ENCODE data around the gene CERS3. TPM values are rescaled to one million over a fixed set of nuclear protein-coding genes. Genes with fewer than 3 reads are reported as not detected.

CERS3 gene
- total and polyA plus RNA-seq, 2 experiments from 2014 or later: not detected

DNA sequence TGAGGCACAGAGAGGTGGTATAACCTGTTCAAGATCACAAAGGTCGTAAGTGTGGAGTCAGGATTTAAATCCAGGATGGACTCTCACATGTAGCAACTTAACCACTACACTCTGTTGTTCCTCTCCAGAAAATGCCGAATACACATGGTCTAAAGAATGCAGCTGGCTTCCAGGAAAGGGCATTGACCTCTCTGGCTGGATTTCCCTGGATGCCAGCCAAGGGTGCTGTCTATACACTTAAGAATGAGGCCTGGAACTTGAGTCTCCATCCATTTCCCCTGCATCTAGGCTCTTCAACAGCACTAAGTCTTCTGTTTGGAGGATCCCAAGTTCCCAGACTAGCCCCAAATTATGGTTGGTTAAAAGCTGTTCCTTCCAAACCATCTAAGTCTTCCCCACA is 60.5 kb downstream of the CERS3 start:
- no peak overlapping the region for H3K27ac ChIP-seq
- H3K9me3 ChIP-seq (ENCODE audit: low read depth): no peaks in the 10 kb centered on the region
- H3K36me3 ChIP-seq: no peaks in the 10 kb centered on the region
- DNase-seq (ENCODE audit: low read depth in 1 of 2, low spot score in 1 of 2): peak; percentile 28 to 68
- no peaks in the 10 kb centered on the region for H3K4me1 ChIP-seq (ENCODE audit: low read depth)
- H3K4me3 ChIP-seq: no peak overlapping the region
- H3K27me3 ChIP-seq: no peaks in the 10 kb centered on the region
- TF ChIP-seq, protein P1, sequence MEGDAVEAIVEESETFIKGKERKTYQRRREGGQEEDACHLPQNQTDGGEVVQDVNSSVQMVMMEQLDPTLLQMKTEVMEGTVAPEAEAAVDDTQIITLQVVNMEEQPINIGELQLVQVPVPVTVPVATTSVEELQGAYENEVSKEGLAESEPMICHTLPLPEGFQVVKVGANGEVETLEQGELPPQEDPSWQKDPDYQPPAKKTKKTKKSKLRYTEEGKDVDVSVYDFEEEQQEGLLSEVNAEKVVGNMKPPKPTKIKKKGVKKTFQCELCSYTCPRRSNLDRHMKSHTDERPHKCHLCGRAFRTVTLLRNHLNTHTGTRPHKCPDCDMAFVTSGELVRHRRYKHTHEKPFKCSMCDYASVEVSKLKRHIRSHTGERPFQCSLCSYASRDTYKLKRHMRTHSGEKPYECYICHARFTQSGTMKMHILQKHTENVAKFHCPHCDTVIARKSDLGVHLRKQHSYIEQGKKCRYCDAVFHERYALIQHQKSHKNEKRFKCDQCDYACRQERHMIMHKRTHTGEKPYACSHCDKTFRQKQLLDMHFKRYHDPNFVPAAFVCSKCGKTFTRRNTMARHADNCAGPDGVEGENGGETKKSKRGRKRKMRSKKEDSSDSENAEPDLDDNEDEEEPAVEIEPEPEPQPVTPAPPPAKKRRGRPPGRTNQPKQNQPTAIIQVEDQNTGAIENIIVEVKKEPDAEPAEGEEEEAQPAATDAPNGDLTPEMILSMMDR (IDR thresholded peaks at IDR 0.05; ENCODE audit: low read depth, low read length): no peak

DNA sequence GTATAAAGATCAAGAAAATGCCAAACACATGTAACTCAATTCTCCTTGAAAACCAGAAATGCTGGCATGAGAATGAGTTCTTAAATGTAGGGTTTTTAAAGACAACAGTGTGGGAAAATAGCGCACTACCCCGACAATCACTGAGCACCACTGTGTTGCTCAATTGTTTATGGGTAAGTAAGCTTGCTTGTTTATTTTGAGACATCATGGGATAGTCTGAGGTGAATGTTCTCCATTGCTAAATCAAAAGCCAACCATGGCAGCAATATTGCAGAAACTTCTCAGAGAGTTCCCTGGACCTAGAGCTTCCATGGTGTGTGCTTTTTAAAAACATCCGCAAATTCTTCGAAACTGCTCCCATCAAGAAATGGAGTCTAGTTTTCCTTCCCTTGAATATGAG is 62.7 kb downstream of the CERS3 start:
- Histone ChIP-seq H3K4me3 (no peak overlapping the region), H3K27me3 (no peaks in the 10 kb centered on the region), H3K9me3 (ENCODE audit: low read depth) (no peaks in the 10 kb centered on the region), H3K36me3 (no peaks in the 10 kb centered on the region), H3K4me1 (ENCODE audit: low read depth) (no peaks in the 10 kb centered on the region), H3K27ac (no peak overlapping the region)
- TF ChIP-seq, protein P1 (IDR thresholded peaks at IDR 0.05; ENCODE audit: low read depth, low read length): no peak
- DNase-seq (ENCODE audit: low read depth in 1 of 2, low spot score in 1 of 2): no peak

DNA sequence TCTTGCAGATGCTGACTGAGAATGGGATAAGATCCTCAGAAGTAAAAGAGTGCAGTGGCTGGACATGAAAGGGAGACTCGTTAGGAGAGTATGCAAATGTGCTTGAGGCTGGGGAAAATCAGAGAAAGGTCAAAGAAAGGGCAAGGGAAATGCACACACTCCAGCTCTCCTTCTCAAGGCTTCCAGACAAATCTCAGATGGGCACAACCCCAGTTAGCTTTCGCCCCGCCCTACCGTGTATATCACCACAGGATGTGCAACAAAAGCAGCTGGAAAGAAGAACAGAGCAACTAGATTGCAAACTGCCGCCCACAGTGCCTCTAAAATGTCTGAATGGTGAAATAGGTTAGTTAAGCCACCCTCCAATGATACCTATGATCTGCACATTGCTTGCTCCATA is 63.9 kb downstream of the CERS3 start:
- TF ChIP-seq, protein P1 (IDR thresholded peaks at IDR 0.05; ENCODE audit: low read depth, low read length): no peak
- no peaks in the 10 kb centered on the region for H3K36me3 ChIP-seq
- no peaks in the 10 kb centered on the region for H3K27me3 ChIP-seq
- DNase-seq (ENCODE audit: low read depth in 1 of 2, low spot score in 1 of 2): no peak
- no peak overlapping the region for H3K27ac ChIP-seq
- H3K4me1 ChIP-seq (ENCODE audit: low read depth): no peaks in the 10 kb centered on the region
- H3K4me3 ChIP-seq: no peak overlapping the region
- H3K9me3 ChIP-seq (ENCODE audit: low read depth): no peaks in the 10 kb centered on the region

DNA sequence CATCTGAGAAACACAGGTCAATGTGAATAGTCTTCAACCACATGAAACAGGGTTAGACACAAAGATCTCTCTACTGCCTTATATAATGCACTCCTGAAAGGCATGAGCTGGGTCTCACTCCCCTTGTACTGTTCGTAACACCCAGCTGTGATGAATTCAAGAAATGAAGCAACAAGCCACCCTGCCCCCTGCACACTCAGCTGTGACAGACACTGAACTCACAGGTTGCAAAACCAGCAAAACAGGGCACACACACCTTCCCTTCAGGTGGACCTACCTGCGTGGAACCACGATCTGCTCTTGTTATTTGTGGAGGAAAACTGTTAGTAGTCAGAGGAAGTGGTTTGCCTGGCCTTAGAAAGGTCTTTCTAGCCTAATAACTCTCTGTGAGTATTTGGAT is 64.5 kb downstream of the CERS3 start:
- no peaks in the 10 kb centered on the region for H3K27me3 ChIP-seq
- H3K4me1 ChIP-seq (ENCODE audit: low read depth): no peaks in the 10 kb centered on the region
- no peak overlapping the region for H3K4me3 ChIP-seq
- H3K27ac ChIP-seq: no peak overlapping the region
- no peak for DNase-seq (ENCODE audit: low read depth in 1 of 2, low spot score in 1 of 2)
- H3K36me3 ChIP-seq: no peaks in the 10 kb centered on the region
- TF ChIP-seq, protein P1 (IDR thresholded peaks at IDR 0.05; ENCODE audit: low read depth, low read length): no peak
- H3K9me3 ChIP-seq (ENCODE audit: low read depth): no peaks in the 10 kb centered on the region

DNA sequence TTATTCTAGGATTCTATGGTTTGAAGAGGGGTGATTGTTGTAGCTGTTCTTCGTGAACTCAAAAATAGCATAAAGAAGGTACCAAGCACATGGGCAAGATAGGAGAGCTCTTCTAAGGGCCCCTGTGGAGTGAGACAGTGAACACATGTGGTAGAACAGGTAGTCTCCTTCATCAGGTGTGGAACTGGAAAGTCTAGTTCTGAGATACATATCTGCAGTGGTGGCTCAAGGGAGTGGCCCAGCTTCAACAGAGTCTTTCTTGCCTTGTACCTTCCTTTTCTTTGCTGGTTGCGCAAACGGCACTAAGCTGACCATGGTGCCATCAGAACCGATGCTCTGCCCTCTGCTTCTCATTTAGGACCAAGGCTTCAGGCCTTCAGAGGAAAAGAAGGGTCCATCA is 65.2 kb downstream of the CERS3 start:
- no peak for DNase-seq (ENCODE audit: low read depth in 1 of 2, low spot score in 1 of 2)
- Histone ChIP-seq H3K4me3 (no peak overlapping the region), H3K27ac (no peak overlapping the region), H3K4me1 (ENCODE audit: low read depth) (no peaks in the 10 kb centered on the region), H3K9me3 (ENCODE audit: low read depth) (no peaks in the 10 kb centered on the region), H3K27me3 (no peaks in the 10 kb centered on the region), H3K36me3 (no peaks in the 10 kb centered on the region)
- TF ChIP-seq, protein P1 (IDR thresholded peaks at IDR 0.05; ENCODE audit: low read depth, low read length): no peak

DNA sequence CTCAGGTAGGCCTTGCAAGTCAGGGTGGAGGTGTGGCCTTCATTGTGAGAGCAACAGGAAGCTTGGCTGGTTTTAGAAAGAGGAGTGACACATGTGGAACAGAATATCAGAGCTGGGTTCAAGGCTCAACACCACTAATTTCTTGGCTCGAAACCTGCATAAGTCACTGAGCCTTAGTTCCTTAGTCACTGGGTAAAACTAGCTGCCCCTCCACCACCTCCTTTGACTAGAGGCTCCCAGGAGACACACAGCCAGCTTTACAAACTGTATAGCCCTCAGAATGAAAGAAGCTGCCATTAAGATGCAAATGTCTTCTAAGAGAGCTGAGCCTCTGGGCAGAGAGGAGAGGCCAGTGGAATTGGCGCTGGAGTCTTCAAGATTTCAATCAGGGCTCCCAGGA is 67.7 kb downstream of the CERS3 start:
- Histone ChIP-seq H3K27ac (no peak overlapping the region), H3K4me3 (no peak overlapping the region), H3K36me3 (no peaks in the 10 kb centered on the region), H3K27me3 (no peaks in the 10 kb centered on the region), H3K4me1 (ENCODE audit: low read depth) (no peaks in the 10 kb centered on the region), H3K9me3 (ENCODE audit: low read depth) (peaks cover 3% of the 10 kb centered on the region)
- no peak for DNase-seq (ENCODE audit: low read depth in 1 of 2, low spot score in 1 of 2)
- TF ChIP-seq, protein P1 (IDR thresholded peaks at IDR 0.05; ENCODE audit: low read depth, low read length): no peak

Data from cardiac muscle cell (in vitro differentiated cells and primary cell).